ENCODE data around the gene KLHL33. TPM values are rescaled to one million over a fixed set of nuclear protein-coding genes. Genes with fewer than 3 reads are reported as not detected.

Gene KLHL33
- total RNA-seq, 1 donor from 2014 or later, result under 0.01 TPM

DNA sequence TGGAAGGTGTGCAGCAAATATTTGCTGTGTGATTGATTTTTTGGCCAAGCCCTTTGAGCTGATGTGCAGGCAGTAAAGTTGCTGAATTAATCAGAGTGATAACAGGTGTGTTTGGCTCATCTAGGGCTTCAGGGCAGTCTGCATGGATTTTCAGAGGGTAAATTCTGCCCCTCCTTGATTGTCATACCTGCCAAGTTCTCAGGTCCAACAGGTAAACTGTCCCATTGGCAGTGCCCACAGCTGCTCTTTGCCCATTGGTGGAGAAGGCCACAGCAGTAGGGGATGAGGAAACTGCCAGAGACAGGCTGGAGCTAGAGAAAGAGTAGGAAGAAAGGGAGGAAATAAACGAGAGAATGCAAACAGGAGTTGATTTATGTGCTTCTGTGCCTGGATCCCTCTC, 56.2 kb downstream of the KLHL33 start:
- no peak for DNase-seq (ENCODE audit: low read depth in 2 of 2)

DNA sequence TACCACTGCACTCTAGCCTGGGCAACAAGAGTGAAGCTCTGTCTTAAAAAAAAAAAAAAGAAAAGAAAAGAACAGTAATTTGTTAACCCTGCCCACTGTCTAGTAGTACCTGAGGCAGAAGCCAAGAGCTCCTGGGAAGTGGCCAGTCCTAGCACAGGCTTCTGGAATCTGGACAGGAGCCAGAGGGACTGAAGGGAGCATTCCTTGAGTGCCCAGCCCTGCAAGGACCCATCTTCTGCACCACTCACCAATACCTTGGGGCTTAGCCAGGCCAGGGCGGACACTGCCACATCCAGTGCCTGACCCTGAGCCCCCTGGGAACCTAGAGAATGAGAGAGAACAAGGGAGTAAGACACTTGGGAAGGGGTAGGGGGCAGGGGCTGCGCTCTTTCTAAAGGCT, 58.8 kb downstream of the KLHL33 start:
- no peak for DNase-seq (ENCODE audit: low read depth in 2 of 2)

DNA sequence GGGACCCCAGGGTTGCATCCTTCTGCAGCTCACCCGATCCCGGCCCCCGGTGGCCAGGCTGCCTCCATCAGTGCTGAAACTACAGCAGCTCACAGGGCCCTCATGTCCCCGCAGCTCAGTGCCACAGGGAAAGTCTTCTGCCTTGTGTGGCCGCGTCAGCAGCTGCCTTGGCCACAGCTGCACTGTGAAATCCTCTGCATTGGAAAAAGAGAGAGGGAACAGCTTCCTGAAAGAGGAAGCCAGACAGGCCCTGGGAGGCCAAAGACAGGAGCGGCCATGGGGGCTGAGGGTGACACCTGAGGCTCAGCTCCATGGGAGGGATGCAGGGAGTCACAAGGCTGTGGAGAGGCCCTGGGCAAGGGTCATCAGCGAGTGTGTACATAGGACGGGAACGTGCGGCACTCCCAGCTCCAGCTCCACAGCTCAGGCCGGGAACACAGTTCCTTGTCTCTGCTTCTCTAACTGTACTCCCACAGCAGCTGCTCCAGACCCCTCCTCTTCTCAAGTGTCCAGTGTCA, 59.8 kb downstream of the KLHL33 start:
- no peak for DNase-seq (ENCODE audit: low read depth in 2 of 2)

Other genes with a start within 250 kb of the KLHL33 start
- gene OR11G2, start 245.3 kb downstream of the KLHL33 start, total RNA-seq, result not detected in 2 replicates
- not detected in 2 replicates for gene OR11H6, start 212.5 kb downstream of the KLHL33 start, total RNA-seq
- not detected in 2 replicates for gene OR11H7, start 207.2 kb downstream of the KLHL33 start, total RNA-seq
- not detected in 2 replicates for gene OR11H4, start 196.9 kb downstream of the KLHL33 start, total RNA-seq
- gene TTC5, start 130.2 kb downstream of the KLHL33 start, total RNA-seq, result 12.6 and 21.0 TPM in 2 replicates
- gene CCNB1IP1, start 102.9 kb downstream of the KLHL33 start, total RNA-seq, result 30.6 and 30.9 TPM in 2 replicates
- 3.9 and 4.6 TPM in 2 replicates for gene PARP2, start 92.5 kb downstream of the KLHL33 start, total RNA-seq
- 21.4 and 30.4 TPM in 2 replicates for gene TEP1, start 22.7 kb downstream of the KLHL33 start, total RNA-seq
- 47.3 and 48.0 TPM in 2 replicates for gene OSGEP, start 18.6 kb upstream of the KLHL33 start, total RNA-seq
- gene APEX1, start 19.1 kb upstream of the KLHL33 start, total RNA-seq, result 61.1 and 73.4 TPM in 2 replicates
- 18.7 and 23.4 TPM in 2 replicates for gene PIP4P1, start 25.3 kb upstream of the KLHL33 start, total RNA-seq
- gene PNP, start 33.2 kb upstream of the KLHL33 start, total RNA-seq, result 193 and 227 TPM in 2 replicates
- gene RNASE10, start 69.4 kb upstream of the KLHL33 start, total RNA-seq, result not detected in 2 replicates
- not detected in 2 replicates for gene RNASE9, start 124.9 kb upstream of the KLHL33 start, total RNA-seq
- gene RNASE11, start 151.8 kb upstream of the KLHL33 start, total RNA-seq, result not detected in 2 replicates
- gene RNASE12, start 155.2 kb upstream of the KLHL33 start, total RNA-seq, result not detected in 2 replicates
- not detected in 2 replicates for gene OR6S1, start 205.5 kb upstream of the KLHL33 start, total RNA-seq
- gene RNASE4, start 248.4 kb upstream of the KLHL33 start, total RNA-seq, result 10.5 and 12.4 TPM in 2 replicates